Uterus (tissue), 4 donors: Measurements from ENCODE around the gene ABCC12. TPM values are rescaled to one million over a fixed set of nuclear protein-coding genes. Genes with fewer than 3 reads are reported as not detected.

Experiments
- DNase-seq, 2 donors: peaks; one replicate each; pipeline ENCODE4 v3.0.0-alpha.2; 2019 to 2020
- H3K27ac ChIP-seq, 2 donors: fragments of 200-600 bp; sonication (generic); 1 replicate in 1 of 2; 2 replicates in 1 of 2; pipeline ENCODE4 v1.5.1; 2016 to 2018
- H3K27me3 ChIP-seq, 2 donors: fragments of 200-600 bp; sonication (generic); one replicate each; pipeline ENCODE4 v1.5.1; 2018 to 2019; ENCODE audit warnings: control low read depth in 1 of 2
- H3K36me3 ChIP-seq, 2 donors: fragments of 200-600 bp; sonication (generic); one replicate each; pipeline ENCODE4 v1.5.1; 2019; ENCODE audit warnings: control low read depth in 1 of 2
- H3K4me1 ChIP-seq, 2 donors: fragments of 200-600 bp; sonication (generic); one replicate each; pipeline ENCODE4 v1.5.1; 2018 to 2019; ENCODE audit warnings: control low read depth in 1 of 2
- H3K4me3 ChIP-seq, 2 donors: fragments of 200-600 bp; sonication (generic); 1 replicate in 1 of 2; 2 replicates in 1 of 2; pipeline ENCODE4 v1.5.1; 2018 to 2019; ENCODE audit warnings: mild to moderate bottlenecking in 1 of 2
- H3K9me3 ChIP-seq, 2 donors: fragments of 200-600 bp; sonication (generic); one replicate each; pipeline ENCODE4 v1.5.1; 2019; ENCODE audit warnings: control low read depth in 1 of 2
- CTCF ChIP-seq, 4 experiments: fragments of 200-600 bp in 2 of 4; fragments of 450-650 bp in 2 of 4; sonication (generic) in 2 of 4; IDR thresholded peaks; one replicate each; pipeline ENCODE4 v1.5.1; 2016 to 2019; ENCODE audit warnings: antibody characterized with exemption in 4 of 4, mild to moderate bottlenecking in 2 of 4, moderate library complexity in 1 of 4
- POLR2A ChIP-seq, 2 donors: fragments of 450-650 bp; IDR thresholded peaks; one replicate each; pipeline ENCODE4 v1.6.1; 2016; ENCODE audit warnings: antibody characterized with exemption in 2 of 2, mild to moderate bottlenecking in 1 of 2, moderate library complexity in 1 of 2
- intact Hi-C: fragments of 100-400 bp; cut with DNase I; formaldehyde crosslinking; loops from one replicate; pipeline ENCODE4 v1.15.1; 2023; ENCODE audit warnings: low total_unique reads
- total RNA-seq, 4 donors: library from RNA; depleted of rRNA in 3 of 4; stranded (reverse); fragments of >200 nt in 3 of 4; gene quantifications; one replicate each; pipeline versions ENCODE4 v1.1.0 to v1.2.4, GENCODE V29; 2014 to 2023
- donor health status: DM: yes; HTN: yes; CAD: no.

The ABCC12 gene
- total RNA-seq, 4 donors from 2014 or later, result not detected

GRCh38 chr16:48157794-48158193, 2.0 kb upstream of the ABCC12 start:
- Histone ChIP-seq H3K4me3 (no peak overlapping the region), H3K9me3 (no peaks in the 10 kb centered on the region), H3K27me3 (no peaks in the 10 kb centered on the region), H3K27ac (no peak overlapping the region), H3K4me1 (no peaks in the 10 kb centered on the region), H3K36me3 (no peaks in the 10 kb centered on the region)
- TF ChIP-seq CTCF (IDR thresholded peaks at IDR 0.05) (no peak), POLR2A (IDR thresholded peaks at IDR 0.05) (no peak)
- no peak for DNase-seq
- intact Hi-C loops, result no loop called here

- Histone ChIP-seq H3K36me3 (no peaks in the 10 kb centered on the region), H3K4me1 (no peaks in the 10 kb centered on the region), H3K9me3 (no peaks in the 10 kb centered on the region), H3K4me3 (no peak overlapping the region), H3K27ac (no peak overlapping the region), H3K27me3 (no peaks in the 10 kb centered on the region)
- intact Hi-C loops, result no loop called here
- no peak for DNase-seq
- TF ChIP-seq CTCF (IDR thresholded peaks at IDR 0.05) (no peak), POLR2A (IDR thresholded peaks at IDR 0.05) (no peak)
These were observed 1.5 kb upstream of the ABCC12 start for GRCh38 chr16:48157302-48157701.

GRCh38 chr16:48156790-48157209, 1.0 kb upstream of the ABCC12 start:
- Histone ChIP-seq H3K36me3 (no peaks in the 10 kb centered on the region), H3K9me3 (no peaks in the 10 kb centered on the region), H3K4me3 (no peak overlapping the region), H3K27me3 (no peaks in the 10 kb centered on the region), H3K4me1 (no peaks in the 10 kb centered on the region), H3K27ac (no peak overlapping the region)
- intact Hi-C loops, result no loop called here
- TF ChIP-seq POLR2A (IDR thresholded peaks at IDR 0.05), result no peak
- peak; percentile 60 to 75 (median 70) for TF ChIP-seq CTCF (IDR thresholded peaks at IDR 0.05)
- peak; percentile 45 to 62 for DNase-seq

GRCh38 chr16:48153774-48154173, 2.0 kb downstream of the ABCC12 start:
- H3K27ac ChIP-seq, result no peak overlapping the region
- H3K4me1 ChIP-seq, result no peaks in the 10 kb centered on the region
- no peaks in the 10 kb centered on the region for H3K27me3 ChIP-seq
- H3K4me3 ChIP-seq, result no peak overlapping the region
- TF ChIP-seq CTCF (IDR thresholded peaks at IDR 0.05), result no peak
- no peak for TF ChIP-seq POLR2A (IDR thresholded peaks at IDR 0.05)
- DNase-seq, result no peak
- H3K9me3 ChIP-seq, result no peaks in the 10 kb centered on the region
- intact Hi-C loops, result no loop called here
- H3K36me3 ChIP-seq, result no peaks in the 10 kb centered on the region

GRCh38 chr16:48152226-48152625, 3.6 kb downstream of the ABCC12 start:
- no peak overlapping the region for H3K27ac ChIP-seq
- DNase-seq, result no peak
- no peaks in the 10 kb centered on the region for H3K4me1 ChIP-seq
- no peaks in the 10 kb centered on the region for H3K36me3 ChIP-seq
- no peaks in the 10 kb centered on the region for H3K9me3 ChIP-seq
- no peak overlapping the region for H3K4me3 ChIP-seq
- TF ChIP-seq POLR2A (IDR thresholded peaks at IDR 0.05), result no peak
- no peak for TF ChIP-seq CTCF (IDR thresholded peaks at IDR 0.05)
- no peaks in the 10 kb centered on the region for H3K27me3 ChIP-seq
- intact Hi-C loops, result no loop called here
